Epithelial cell of proximal tubule (primary cell): Measurements from ENCODE around the gene EPHB6. TPM values are rescaled to one million over a fixed set of nuclear protein-coding genes. Genes with fewer than 3 reads are reported as not detected.

Source experiments
- DNase-seq: peaks from one replicate; pipeline ENCODE4 v3.0.0-alpha.2; 2011; ENCODE audit warnings: low read depth
- H3K4me3 ChIP-seq: 2 replicates; pipeline ENCODE4 v1.5.1; 2011; ENCODE audit warnings: low read depth, mild to moderate bottlenecking, low read length
- CTCF ChIP-seq: conservative IDR thresholded peaks from 2 replicates; pipeline ENCODE4 v1.5.1; 2012; ENCODE audit warnings: low read depth, mild to moderate bottlenecking, low read length
- total RNA-seq: library from RNA; depleted of rRNA; stranded (reverse); fragments of >200 nt; gene quantifications from 2 replicates; pipeline ENCODE4 v1.2.3, GENCODE V29; 2015

The EPHB6 gene
- total RNA-seq, 1 donor from 2014 or later, result 0.75 TPM

- TF ChIP-seq CTCF, result no peak
- H3K4me3 ChIP-seq, result no peak overlapping the region
- DNase-seq, result no peak
Measured at GRCh38 chr7:142808802-142809583, 45.9 kb upstream of the EPHB6 start.

GRCh38 chr7:142809671-142810070, 45.2 kb upstream of the EPHB6 start:
- H3K4me3 ChIP-seq, result no peak overlapping the region
- DNase-seq, result no peak
- no peak for TF ChIP-seq CTCF

- no peak for DNase-seq
- no peak overlapping the region for H3K4me3 ChIP-seq
- peak; percentile 77 for TF ChIP-seq CTCF
Measured at GRCh38 chr7:142811154-142811737, 43.6 kb upstream of the EPHB6 start.

- H3K4me3 ChIP-seq, result no peak overlapping the region
- no peak for TF ChIP-seq CTCF
- no peak for DNase-seq
Measured at GRCh38 chr7:142812437-142813215, 42.2 kb upstream of the EPHB6 start.

- DNase-seq, result no peak
- TF ChIP-seq CTCF, result no peak
- H3K4me3 ChIP-seq, result no peak overlapping the region
Measured at GRCh38 chr7:142813226-142813625, 41.6 kb upstream of the EPHB6 start.

- no peak for DNase-seq
- H3K4me3 ChIP-seq, result no peak overlapping the region
- TF ChIP-seq CTCF, result no peak
Measured at GRCh38 chr7:142813699-142814098, 41.2 kb upstream of the EPHB6 start.
